ENCODE data around the gene SOX18.

SOX18 gene

DNA sequence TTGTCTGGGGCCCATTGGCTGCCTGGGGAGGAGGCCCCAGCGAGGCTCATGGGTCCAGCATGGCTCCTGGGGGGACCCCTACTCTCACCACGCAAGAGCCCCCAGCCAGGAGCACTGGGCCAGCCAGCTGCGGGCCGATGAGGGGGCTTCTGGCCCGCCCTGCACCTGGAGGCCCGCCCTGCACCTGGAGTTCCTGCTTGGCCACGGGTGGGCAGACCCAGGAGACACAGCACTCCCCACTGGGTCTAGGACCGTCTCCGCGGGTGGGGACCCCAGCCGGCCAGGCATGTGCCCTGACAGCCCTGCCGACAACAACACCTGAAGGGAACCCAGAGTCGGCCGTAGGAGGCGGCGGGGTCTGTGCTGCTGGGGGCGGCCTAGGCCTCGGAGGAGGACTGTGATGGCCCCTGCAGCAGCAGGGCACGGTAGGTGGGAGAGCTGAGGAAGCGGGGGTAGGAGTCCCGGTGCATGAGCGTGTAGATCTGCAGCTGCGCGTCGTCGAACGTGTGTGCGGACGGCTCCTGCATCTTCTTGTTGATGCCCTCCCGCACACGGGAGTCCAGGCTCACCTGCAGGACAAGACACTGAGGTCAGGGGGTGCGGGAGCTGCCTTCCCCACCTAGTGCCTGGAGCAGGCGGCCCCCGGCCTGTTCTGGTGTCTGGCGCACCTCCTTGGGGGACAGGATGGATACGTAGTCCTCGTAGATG is 24.2 kb upstream of the SOX18 start:
- TF ChIP-seq POLR2AphosphoS5 (IDR thresholded peaks at IDR 0.05; ENCODE audit: low read depth, low read length) (no peak), FOXP2 (optimal IDR thresholded peaks at IDR 0.05; ENCODE audit: borderline replicate concordance, extremely low read depth, extremely low read length, insufficient read depth) (no peak), TAF1 (IDR thresholded peaks at IDR 0.05; ENCODE audit: borderline replicate concordance, insufficient read depth, low read length) (no peak), SIN3A (IDR thresholded peaks at IDR 0.05; ENCODE audit: borderline replicate concordance, insufficient read depth, low read length) (no peak)
- TF ChIP-seq, protein P1, sequence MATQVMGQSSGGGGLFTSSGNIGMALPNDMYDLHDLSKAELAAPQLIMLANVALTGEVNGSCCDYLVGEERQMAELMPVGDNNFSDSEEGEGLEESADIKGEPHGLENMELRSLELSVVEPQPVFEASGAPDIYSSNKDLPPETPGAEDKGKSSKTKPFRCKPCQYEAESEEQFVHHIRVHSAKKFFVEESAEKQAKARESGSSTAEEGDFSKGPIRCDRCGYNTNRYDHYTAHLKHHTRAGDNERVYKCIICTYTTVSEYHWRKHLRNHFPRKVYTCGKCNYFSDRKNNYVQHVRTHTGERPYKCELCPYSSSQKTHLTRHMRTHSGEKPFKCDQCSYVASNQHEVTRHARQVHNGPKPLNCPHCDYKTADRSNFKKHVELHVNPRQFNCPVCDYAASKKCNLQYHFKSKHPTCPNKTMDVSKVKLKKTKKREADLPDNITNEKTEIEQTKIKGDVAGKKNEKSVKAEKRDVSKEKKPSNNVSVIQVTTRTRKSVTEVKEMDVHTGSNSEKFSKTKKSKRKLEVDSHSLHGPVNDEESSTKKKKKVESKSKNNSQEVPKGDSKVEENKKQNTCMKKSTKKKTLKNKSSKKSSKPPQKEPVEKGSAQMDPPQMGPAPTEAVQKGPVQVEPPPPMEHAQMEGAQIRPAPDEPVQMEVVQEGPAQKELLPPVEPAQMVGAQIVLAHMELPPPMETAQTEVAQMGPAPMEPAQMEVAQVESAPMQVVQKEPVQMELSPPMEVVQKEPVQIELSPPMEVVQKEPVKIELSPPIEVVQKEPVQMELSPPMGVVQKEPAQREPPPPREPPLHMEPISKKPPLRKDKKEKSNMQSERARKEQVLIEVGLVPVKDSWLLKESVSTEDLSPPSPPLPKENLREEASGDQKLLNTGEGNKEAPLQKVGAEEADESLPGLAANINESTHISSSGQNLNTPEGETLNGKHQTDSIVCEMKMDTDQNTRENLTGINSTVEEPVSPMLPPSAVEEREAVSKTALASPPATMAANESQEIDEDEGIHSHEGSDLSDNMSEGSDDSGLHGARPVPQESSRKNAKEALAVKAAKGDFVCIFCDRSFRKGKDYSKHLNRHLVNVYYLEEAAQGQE (IDR thresholded peaks at IDR 0.05; ENCODE audit: insufficient read depth in 1 of 2, low read depth in 2 of 2, low read length in 2 of 2): no peak

DNA sequence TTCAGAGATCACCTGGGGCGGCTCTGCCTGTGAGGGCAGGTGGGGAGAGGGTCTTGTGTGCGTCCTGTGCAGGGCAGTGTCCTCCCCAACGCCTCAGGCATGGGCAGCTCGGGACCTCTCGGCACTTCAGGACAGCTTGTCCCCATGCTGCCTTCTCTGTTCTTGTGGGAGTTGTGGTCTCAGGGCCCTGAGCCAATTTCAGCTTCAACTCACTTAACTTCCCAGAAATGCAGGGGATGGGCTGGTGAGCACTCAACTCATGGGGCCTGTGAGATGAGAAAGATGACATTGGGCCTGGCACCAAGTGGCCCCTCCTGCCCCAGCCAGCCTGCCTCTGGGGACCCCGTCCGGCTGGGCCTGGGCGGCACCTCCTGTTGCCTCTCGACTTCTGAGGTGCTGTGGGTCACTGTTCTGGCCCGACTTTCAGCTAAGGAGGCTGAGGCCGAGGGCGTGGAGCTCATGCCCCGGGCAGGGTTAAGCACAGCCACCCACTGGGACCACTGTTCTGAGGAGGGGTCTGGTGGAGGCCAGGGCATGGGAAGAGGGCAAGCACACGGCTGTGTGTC is 23.1 kb upstream of the SOX18 start:
- TF ChIP-seq, protein P1 (IDR thresholded peaks at IDR 0.05; ENCODE audit: insufficient read depth in 1 of 2, low read depth in 2 of 2, low read length in 2 of 2): no peak

DNA sequence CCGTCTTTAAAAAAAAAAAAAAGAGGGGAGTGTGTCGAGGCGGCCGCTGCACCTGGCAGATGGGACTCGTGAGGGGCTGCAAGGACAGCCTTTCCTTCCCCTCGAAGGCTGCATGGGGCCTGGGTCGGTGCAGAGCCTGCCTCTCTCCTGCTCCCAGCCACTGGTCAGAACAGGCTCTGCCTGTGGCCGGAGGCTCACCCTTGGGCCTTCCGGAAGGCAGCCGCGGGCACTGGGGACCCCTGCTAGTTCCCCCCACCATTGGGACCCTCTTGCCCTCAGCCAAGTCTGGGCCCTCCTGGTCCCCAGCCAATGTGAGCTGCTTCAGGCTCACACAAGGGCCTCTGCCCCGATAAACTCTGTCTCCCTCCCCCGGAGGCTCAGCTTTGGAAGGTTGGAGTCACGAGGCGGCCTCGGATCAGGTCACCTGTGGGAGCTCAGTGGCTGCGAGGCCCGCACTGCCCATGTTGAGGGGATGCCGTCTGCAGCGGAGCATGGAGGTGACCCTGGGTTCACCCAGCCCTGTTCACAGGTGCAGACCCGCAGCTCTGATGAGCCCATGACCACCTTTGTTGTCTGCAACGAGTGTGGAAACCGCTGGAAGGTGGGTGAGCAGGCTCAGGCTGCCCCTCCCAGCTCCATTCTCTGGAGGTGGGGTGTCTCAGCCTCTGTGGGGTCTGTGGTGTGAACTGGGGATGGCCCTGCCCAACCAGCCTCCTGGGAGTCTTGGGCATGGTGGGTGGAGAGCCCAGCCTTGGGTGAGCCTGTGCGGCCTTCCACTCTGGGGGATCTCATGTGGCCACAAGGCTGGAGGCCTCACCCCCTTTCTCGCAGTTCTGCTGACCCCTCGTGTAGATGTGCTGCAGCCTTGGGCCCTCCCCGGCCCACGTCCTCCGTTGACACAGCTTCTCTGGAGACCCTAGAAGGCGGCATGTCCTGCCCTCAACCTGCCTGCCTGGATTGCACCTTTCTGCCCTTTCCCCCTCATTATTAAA is 22.2 kb upstream of the SOX18 start:
- no peak for TF ChIP-seq SIN3A (IDR thresholded peaks at IDR 0.05; ENCODE audit: borderline replicate concordance, insufficient read depth, low read length)
- TF ChIP-seq TAF1 (IDR thresholded peaks at IDR 0.05; ENCODE audit: borderline replicate concordance, insufficient read depth, low read length): no peak
- TF ChIP-seq POLR2AphosphoS5 (IDR thresholded peaks at IDR 0.05; ENCODE audit: low read depth, low read length): no peak
- TF ChIP-seq FOXP2 (optimal IDR thresholded peaks at IDR 0.05; ENCODE audit: borderline replicate concordance, extremely low read depth, extremely low read length, insufficient read depth): no peak
- TF ChIP-seq, protein P1 (IDR thresholded peaks at IDR 0.05; ENCODE audit: insufficient read depth in 1 of 2, low read depth in 2 of 2, low read length in 2 of 2): no peak

DNA sequence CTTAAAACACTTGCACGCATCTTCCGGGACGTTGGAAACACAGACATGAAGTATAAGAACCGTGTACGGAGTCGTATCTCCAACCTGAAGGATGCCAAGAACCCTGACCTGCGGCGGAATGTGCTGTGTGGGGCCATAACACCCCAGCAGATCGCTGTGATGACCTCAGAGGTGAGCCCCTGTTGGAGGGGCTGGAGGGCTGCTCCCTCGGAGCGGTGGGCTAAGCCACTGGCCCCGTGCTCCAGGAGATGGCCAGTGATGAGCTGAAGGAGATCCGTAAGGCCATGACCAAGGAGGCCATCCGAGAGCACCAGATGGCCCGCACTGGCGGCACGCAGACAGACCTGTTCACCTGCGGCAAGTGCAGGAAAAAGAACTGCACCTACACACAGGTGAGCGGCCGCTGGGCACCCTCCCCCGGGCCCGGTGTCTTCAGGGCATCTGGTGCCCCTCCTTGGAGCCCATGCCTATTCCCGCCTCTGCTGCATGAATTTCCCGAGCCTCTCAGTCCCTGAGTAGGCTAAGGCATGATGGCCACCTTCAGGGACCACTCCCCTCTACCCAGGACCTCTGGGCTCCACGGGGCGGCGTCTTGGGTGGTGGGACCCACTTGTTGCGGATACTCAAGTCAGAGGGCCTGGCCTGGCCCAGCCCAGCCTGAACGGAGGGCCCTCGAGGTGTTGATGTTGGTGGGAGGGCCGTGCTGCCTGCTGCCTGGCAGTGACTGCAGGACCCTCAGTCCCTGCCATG is 21.0 kb upstream of the SOX18 start:
- TF ChIP-seq, protein P1 (IDR thresholded peaks at IDR 0.05; ENCODE audit: insufficient read depth in 1 of 2, low read depth in 2 of 2, low read length in 2 of 2): no peak
- TF ChIP-seq POLR2AphosphoS5 (IDR thresholded peaks at IDR 0.05; ENCODE audit: low read depth, low read length) (no peak), FOXP2 (optimal IDR thresholded peaks at IDR 0.05; ENCODE audit: borderline replicate concordance, extremely low read depth, extremely low read length, insufficient read depth) (no peak), TAF1 (IDR thresholded peaks at IDR 0.05; ENCODE audit: borderline replicate concordance, insufficient read depth, low read length) (no peak), SIN3A (IDR thresholded peaks at IDR 0.05; ENCODE audit: borderline replicate concordance, insufficient read depth, low read length) (no peak)
